PC-9 (cell line): ENCODE measurements around the gene CDC14A.

Experiments used
- EZH2 ChIP-seq: fragments of 200-600 bp; sonication (generic); IDR thresholded peaks from 2 replicates; pipeline ENCODE4 v1.8.0; 2017; ENCODE audit warnings: antibody characterized with exemption, low read depth
- TF ChIP-seq, protein P1 (sequence below): fragments of 200-600 bp; sonication (generic); conservative IDR thresholded peaks from 2 replicates; pipeline ENCODE4 v1.6.1; 2017; ENCODE audit warnings: mixed run types, antibody characterized with exemption, mild to moderate bottlenecking, moderate library complexity

DNA sequence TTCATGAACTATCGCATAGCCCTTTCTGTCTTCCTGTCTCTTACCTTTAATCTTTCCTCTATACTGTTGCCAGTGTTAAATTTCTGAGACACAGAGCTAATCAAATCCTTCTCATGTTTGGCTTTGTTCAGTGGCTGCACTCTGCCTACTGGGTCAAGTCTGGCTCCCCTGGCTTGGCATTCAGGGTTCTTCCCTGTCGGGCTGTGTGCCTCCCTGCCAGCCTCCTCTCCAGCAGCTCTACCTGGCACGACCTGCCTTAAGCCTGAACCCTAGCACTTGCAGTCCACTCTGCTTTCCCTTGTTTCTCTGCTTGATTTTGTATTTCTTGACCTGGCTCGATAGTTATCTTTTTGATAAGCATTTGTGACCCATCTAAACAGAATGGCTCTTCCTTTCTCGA, 159.5 kb downstream of the CDC14A start:
- TF ChIP-seq, protein P1, sequence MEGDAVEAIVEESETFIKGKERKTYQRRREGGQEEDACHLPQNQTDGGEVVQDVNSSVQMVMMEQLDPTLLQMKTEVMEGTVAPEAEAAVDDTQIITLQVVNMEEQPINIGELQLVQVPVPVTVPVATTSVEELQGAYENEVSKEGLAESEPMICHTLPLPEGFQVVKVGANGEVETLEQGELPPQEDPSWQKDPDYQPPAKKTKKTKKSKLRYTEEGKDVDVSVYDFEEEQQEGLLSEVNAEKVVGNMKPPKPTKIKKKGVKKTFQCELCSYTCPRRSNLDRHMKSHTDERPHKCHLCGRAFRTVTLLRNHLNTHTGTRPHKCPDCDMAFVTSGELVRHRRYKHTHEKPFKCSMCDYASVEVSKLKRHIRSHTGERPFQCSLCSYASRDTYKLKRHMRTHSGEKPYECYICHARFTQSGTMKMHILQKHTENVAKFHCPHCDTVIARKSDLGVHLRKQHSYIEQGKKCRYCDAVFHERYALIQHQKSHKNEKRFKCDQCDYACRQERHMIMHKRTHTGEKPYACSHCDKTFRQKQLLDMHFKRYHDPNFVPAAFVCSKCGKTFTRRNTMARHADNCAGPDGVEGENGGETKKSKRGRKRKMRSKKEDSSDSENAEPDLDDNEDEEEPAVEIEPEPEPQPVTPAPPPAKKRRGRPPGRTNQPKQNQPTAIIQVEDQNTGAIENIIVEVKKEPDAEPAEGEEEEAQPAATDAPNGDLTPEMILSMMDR = no peak
- TF ChIP-seq EZH2 = no peak
